ENCODE measurements around the gene GALNT4.

GALNT4 gene

GRCh38 chr12:89528434-89528833 lies 3.8 kb upstream of the GALNT4 start:
- DNase-seq, result no peak

- DNase-seq, result peak; percentile 92
Measured at GRCh38 chr12:89525824-89526770, 1.5 kb upstream of the GALNT4 start, which contains the start of gene POC1B. TSS of gene POC1B (minus strand) at chr12:89526047. CDS start at chr12:89525895, 152 bp downstream.

- DNase-seq, result peak; percentile 51
Measured at GRCh38 chr12:89525305-89525823, 768 bp upstream of the GALNT4 start.

- no peak for DNase-seq
Measured at GRCh38 chr12:89523843-89524540, 604 bp downstream of the GALNT4 start.

- no peak for DNase-seq
Measured at GRCh38 chr12:89523393-89523792, 1.2 kb downstream of the GALNT4 start.

- DNase-seq, result no peak
Measured at GRCh38 chr12:89521364-89522223, 3.0 kb downstream of the GALNT4 start.

GRCh38 chr12:89517720-89518119 lies 6.9 kb downstream of the GALNT4 start:
- peak; percentile 76 for DNase-seq

GRCh38 chr12:89516633-89517032 lies 8.0 kb downstream of the GALNT4 start:
- no peak for DNase-seq

GRCh38 chr12:89514751-89515150 lies 9.8 kb downstream of the GALNT4 start:
- no peak for DNase-seq

- DNase-seq, result no peak
Measured at GRCh38 chr12:89513544-89513943, 11.1 kb downstream of the GALNT4 start.

- DNase-seq, result no peak
Measured at GRCh38 chr12:89507015-89507824, 17.4 kb downstream of the GALNT4 start.

GRCh38 chr12:89506050-89506449 lies 18.5 kb downstream of the GALNT4 start:
- no peak for DNase-seq

GRCh38 chr12:89504560-89505346 lies 19.8 kb downstream of the GALNT4 start:
- no peak for DNase-seq

GRCh38 chr12:89501793-89502192 lies 22.8 kb downstream of the GALNT4 start:
- no peak for DNase-seq

GRCh38 chr12:89499857-89500256 lies 24.7 kb downstream of the GALNT4 start:
- DNase-seq, result no peak

- DNase-seq, result no peak
Measured at GRCh38 chr12:89497467-89497866, 27.1 kb downstream of the GALNT4 start.

- no peak for DNase-seq
Measured at GRCh38 chr12:89497005-89497404, 27.6 kb downstream of the GALNT4 start.

GRCh38 chr12:89494411-89495231 lies 30.0 kb downstream of the GALNT4 start:
- no peak for DNase-seq

- DNase-seq, result peak; percentile 21
Measured at GRCh38 chr12:89493670-89494302, 30.8 kb downstream of the GALNT4 start.
